ENCODE data around the gene HYAL1.
A peak's percentile ranks its signal among the peaks of the same experiment; 100 is the strongest.
"Not testable (repeated sequence)": the region's sequence is repeated elsewhere in the genome, so short reads cannot be mapped to it uniquely, and the experiment has no call there.

Gene HYAL1

GRCh38 chr3:50318163-50318562 is 14.8 kb upstream of the HYAL1 start:
- DNase-seq = no peak

GRCh38 chr3:50317300-50317699 is 13.9 kb upstream of the HYAL1 start:
- DNase-seq = no peak

- no peak for DNase-seq
Observed at GRCh38 chr3:50316657-50317242, 13.4 kb upstream of the HYAL1 start.

- DNase-seq = no peak
Observed at GRCh38 chr3:50314816-50315215, 11.4 kb upstream of the HYAL1 start.

GRCh38 chr3:50314342-50314741 is 11.0 kb upstream of the HYAL1 start:
- DNase-seq = no peak

GRCh38 chr3:50312041-50312440 is 8.7 kb upstream of the HYAL1 start:
- DNase-seq = not testable (repeated sequence)

- no peak for DNase-seq
Observed at GRCh38 chr3:50304601-50305000, 1.2 kb upstream of the HYAL1 start.

- DNase-seq = no peak
Observed at GRCh38 chr3:50302095-50303012, 1.0 kb downstream of the HYAL1 start.

- no peak for DNase-seq
Observed at GRCh38 chr3:50300681-50301254, 2.6 kb downstream of the HYAL1 start.

GRCh38 chr3:50299929-50300680 is 3.3 kb downstream of the HYAL1 start:
- DNase-seq = peak; percentile 50

- no peak for DNase-seq
Observed at GRCh38 chr3:50299638-50299928, 3.8 kb downstream of the HYAL1 start.

- peak; percentile 99 for DNase-seq
Observed at GRCh38 chr3:50298836-50299637, 4.3 kb downstream of the HYAL1 start, which contains the start of the genes HYAL3 and NAA80. Gene HYAL3 (minus strand): TSS chr3:50299405. CDS start chr3:50295602, 3,803 bp downstream. Gene NAA80 (minus strand): TSS chr3:50299405. CDS start chr3:50297463, 1,942 bp downstream.

GRCh38 chr3:50297896-50298725 is 5.3 kb downstream of the HYAL1 start:
- no peak for DNase-seq

GRCh38 chr3:50297384-50297775 is 6.0 kb downstream of the HYAL1 start:
- no peak for DNase-seq

GRCh38 chr3:50296721-50297383 is 6.5 kb downstream of the HYAL1 start:
- no peak for DNase-seq

GRCh38 chr3:50295553-50296431 is 7.6 kb downstream of the HYAL1 start:
- DNase-seq = no peak

GRCh38 chr3:50294492-50295403 is 8.6 kb downstream of the HYAL1 start:
- no peak for DNase-seq

GRCh38 chr3:50294089-50294488 is 9.3 kb downstream of the HYAL1 start:
- DNase-seq = no peak
